Measurements from ENCODE around the gene CNNM2.

GRCh38 chr10:103111031-103111917, 193.2 kb downstream of the CNNM2 start:
- TF ChIP-seq ZNF16 (tag by site-specific recombination; IDR thresholded peaks at IDR 0.05; ENCODE audit: low read depth) = no peak
- TF ChIP-seq KLF17 (tag by site-specific recombination; IDR thresholded peaks at IDR 0.05) = no peak
- TF ChIP-seq ZBTB7A (tag by site-specific recombination; IDR thresholded peaks at IDR 0.05; ENCODE audit: low read depth) = no peak
- TF ChIP-seq ELK4 (IDR thresholded peaks at IDR 0.05; ENCODE audit: borderline replicate concordance, low read depth, low read length) = no peak
- TF ChIP-seq ZSCAN5A (tag by site-specific recombination; IDR thresholded peaks at IDR 0.05) = no peak

Measured in HEK293 (cell line).